SU-DHL-6 (cell line): ENCODE data around the gene ZFHX3.

ENCODE experiments used
- EZH2phosphoT487 ChIP-seq: fragments of 200-600 bp; sonication (generic), shearing (Covaris generic); conservative IDR thresholded peaks from 2 replicates; pipeline ENCODE4 v1.6.1; 2018; ENCODE audit warnings: mild to moderate bottlenecking, antibody characterized with exemption, low read length, moderate library complexity, mixed read lengths
- TF ChIP-seq, protein P1 (sequence below): fragments of 200-600 bp; sonication (generic); IDR thresholded peaks from one replicate; pipeline ENCODE4 v1.5.1; 2017; ENCODE audit warnings: antibody characterized with exemption, mild to moderate bottlenecking, low read length, moderate library complexity; ENCODE audit not compliant: insufficient read depth, poor library complexity, severe bottlenecking

DNA sequence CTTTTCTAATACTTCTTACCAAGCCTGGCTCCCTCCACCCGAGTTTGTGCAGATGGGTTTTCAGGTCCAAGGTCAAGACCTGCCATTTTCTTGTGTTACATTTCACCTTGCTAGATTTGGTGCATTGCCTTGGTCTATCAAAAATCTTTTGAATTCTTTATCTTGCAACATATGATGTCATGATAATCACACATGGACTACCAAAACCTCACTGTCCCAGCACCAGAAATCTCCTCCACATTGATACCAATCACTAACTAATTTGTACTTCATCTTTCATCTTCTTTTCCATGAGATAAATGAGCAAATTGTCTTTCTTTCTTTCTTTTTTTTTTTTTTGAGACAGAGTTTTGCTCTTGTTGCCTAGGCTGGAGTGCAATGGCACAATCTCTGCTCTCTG is 33.0 kb upstream of the ZFHX3 start:
- TF ChIP-seq, protein P1, sequence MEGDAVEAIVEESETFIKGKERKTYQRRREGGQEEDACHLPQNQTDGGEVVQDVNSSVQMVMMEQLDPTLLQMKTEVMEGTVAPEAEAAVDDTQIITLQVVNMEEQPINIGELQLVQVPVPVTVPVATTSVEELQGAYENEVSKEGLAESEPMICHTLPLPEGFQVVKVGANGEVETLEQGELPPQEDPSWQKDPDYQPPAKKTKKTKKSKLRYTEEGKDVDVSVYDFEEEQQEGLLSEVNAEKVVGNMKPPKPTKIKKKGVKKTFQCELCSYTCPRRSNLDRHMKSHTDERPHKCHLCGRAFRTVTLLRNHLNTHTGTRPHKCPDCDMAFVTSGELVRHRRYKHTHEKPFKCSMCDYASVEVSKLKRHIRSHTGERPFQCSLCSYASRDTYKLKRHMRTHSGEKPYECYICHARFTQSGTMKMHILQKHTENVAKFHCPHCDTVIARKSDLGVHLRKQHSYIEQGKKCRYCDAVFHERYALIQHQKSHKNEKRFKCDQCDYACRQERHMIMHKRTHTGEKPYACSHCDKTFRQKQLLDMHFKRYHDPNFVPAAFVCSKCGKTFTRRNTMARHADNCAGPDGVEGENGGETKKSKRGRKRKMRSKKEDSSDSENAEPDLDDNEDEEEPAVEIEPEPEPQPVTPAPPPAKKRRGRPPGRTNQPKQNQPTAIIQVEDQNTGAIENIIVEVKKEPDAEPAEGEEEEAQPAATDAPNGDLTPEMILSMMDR, result no peak
- no peak for TF ChIP-seq EZH2phosphoT487
